Astrocyte of the spinal cord (primary cell): Measurements from ENCODE around the gene GINS1.

Experiments
- DNase-seq: peaks from one replicate; pipeline ENCODE4 v3.0.0; 2011; ENCODE audit warnings: low read depth, low spot score
- H3K4me3 ChIP-seq: 2 replicates; pipeline ENCODE4 v1.5.1; 2011; ENCODE audit warnings: low read depth, mild to moderate bottlenecking, low read length, moderate library complexity
- CTCF ChIP-seq: IDR thresholded peaks from 2 replicates; pipeline ENCODE4 v1.5.1; 2012; ENCODE audit warnings: low read depth, mild to moderate bottlenecking, low read length, inconsistent platforms
- in situ Hi-C: cut with HindIII; loops from 2 replicates; pipeline ENCODE4 v1.10.0; 2017; ENCODE audit warnings: low sequenced_read_pairs

GINS1 gene

GRCh38 chr20:25465243-25466135 lies 58.0 kb downstream of the GINS1 start:
- no peak overlapping the region for H3K4me3 ChIP-seq
- in situ Hi-C loops: no loop called here
- TF ChIP-seq CTCF: no peak
- no peak for DNase-seq

GRCh38 chr20:25466846-25467245 lies 59.4 kb downstream of the GINS1 start:
- in situ Hi-C loops: no loop called here
- no peak for TF ChIP-seq CTCF
- no peak overlapping the region for H3K4me3 ChIP-seq
- DNase-seq: no peak

DNA sequence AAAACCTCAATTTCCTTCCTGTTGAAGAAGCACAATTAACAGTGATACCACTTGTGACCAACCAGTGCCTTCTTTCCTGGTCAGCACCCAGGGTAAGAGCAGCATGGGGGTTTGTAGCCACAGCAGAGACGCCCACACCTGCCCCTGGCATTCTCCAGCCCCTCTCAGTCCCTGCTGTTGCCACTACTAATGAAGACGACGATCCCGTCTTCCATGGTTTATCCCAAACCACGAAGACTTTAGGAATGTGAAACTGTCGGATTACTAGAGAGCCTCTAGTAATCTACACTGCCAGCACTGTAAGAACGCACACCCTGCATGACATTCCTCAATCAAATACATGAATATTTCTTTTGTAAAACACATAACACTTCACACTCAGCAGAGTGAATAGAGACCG lies 60.0 kb downstream of the GINS1 start:
- in situ Hi-C loops: no loop called here

DNA sequence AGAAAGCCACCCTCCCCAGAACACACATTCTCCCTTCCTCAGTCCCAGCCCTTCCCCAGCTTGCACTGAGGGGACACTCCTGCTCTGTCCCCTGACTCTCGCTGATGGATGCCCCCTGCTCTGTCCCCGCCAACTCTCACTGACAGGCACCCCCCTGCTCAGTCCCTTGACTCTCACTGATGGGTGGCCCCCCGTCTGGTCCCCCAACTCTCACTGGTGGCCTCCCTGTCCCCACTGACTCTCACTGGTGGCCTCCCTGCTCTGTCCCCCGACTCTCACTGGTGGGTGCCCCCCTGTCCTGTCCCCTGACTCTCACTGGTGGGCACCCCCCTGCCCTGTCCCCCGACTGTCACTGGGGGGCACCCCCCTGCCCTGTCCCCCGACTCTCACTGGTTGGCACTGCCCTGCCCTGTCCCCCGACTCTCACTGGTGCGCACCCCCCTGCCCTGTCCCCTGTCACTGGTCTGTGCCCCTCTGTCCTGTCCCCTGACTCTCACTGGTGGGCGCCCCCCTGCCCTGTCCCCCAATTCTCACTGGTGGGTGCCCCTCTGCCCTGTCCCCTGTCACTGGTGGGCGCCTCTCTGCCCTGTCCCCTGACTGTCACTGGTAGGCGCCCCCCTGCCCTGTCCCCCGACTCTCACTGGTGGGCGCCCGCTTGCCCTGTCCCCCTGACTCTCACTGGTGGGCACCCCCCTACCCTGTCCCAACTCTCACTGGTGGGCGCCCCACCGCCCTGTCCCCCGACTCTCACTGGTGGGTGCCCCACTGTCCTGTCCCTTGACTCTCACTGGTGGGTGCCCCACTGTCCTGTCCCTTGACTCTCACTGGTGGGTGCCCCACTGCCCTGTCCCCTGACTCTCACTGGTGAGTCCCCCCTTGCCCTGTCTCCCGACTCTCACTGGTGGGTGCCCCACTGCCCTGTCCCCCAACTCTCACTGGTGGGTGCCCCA lies 60.9 kb downstream of the GINS1 start:
- TF ChIP-seq CTCF: no peak
- no peak overlapping the region for H3K4me3 ChIP-seq
- no peak for DNase-seq
- in situ Hi-C loops: no loop called here

More for the DNA sequence above, 60.0 kb downstream of the GINS1 start:
- no peak overlapping the region for H3K4me3 ChIP-seq
- DNase-seq: no peak
- TF ChIP-seq CTCF: no peak

DNA sequence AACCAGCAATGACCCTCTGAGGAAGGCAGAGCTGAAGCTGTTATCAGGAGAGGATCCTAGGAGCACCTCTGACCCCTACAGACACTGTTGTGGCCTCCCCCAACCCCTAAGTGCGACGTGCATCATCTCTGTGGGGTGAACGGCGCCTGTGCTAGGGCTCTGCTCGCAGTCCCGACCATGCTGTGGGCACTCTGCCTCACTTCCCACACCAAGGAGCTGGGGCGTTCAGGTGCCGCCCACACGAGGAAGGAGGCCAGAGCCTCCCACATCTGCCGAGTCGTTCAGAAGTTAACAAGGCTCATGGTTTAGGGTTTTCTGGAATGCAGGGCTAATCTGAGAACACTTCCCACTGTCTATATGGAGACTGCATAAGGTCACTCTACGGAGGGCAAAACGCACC lies 62.1 kb downstream of the GINS1 start:
- no peak overlapping the region for H3K4me3 ChIP-seq
- in situ Hi-C loops: no loop called here
- no peak for DNase-seq
- no peak for TF ChIP-seq CTCF

GRCh38 chr20:25470045-25470444 lies 62.6 kb downstream of the GINS1 start:
- DNase-seq: peak; percentile 35
- in situ Hi-C loops: no loop called here
- TF ChIP-seq CTCF: peak; percentile 68
- no peak overlapping the region for H3K4me3 ChIP-seq
